Spleen (tissue), 13 donors: Measurements from ENCODE around the gene SEPTIN1. TPM values are rescaled to one million over a fixed set of nuclear protein-coding genes. Genes with fewer than 3 reads are reported as not detected.

Experiments used
- DNase-seq: peaks from one replicate; pipeline ENCODE4 v3.0.0-alpha.2; 2020
- H3K27ac ChIP-seq, 8 donors: fragments of 200-600 bp; sonication (generic) in 7 of 8; 1 replicate in 4 of 8; 2 replicates in 4 of 8; pipeline versions ENCODE4 v1.5.0 to v1.8.0; 2016 to 2021; ENCODE audit warnings: inconsistent platforms in 4 of 8, mild to moderate bottlenecking in 4 of 8, moderate library complexity in 1 of 8
- H3K27me3 ChIP-seq, 7 donors: fragments of 200-600 bp; sonication (generic) in 6 of 7; replicated peaks in 1 of 7; 1 replicate in 4 of 7; 2 replicates in 3 of 7; pipeline versions ENCODE4 v1.5.0 to v1.8.0; 2016 to 2021; ENCODE audit warnings: inconsistent platforms in 3 of 7, mild to moderate bottlenecking in 1 of 7
- H3K36me3 ChIP-seq, 6 donors: fragments of 200-600 bp; sonication (generic) in 5 of 6; 1 replicate in 4 of 6; 2 replicates in 2 of 6; pipeline versions ENCODE4 v1.5.0 to v1.8.0; 2016 to 2021; ENCODE audit warnings: inconsistent platforms in 2 of 6
- H3K4me1 ChIP-seq, 6 donors: fragments of 200-600 bp; sonication (generic) in 5 of 6; 1 replicate in 3 of 6; 2 replicates in 3 of 6; pipeline versions ENCODE4 v1.5.0 to v1.8.0; 2016 to 2021; ENCODE audit warnings: inconsistent platforms in 3 of 6
- H3K4me3 ChIP-seq, 8 donors: fragments of 200-600 bp; sonication (generic) in 7 of 8; 1 replicate in 4 of 8; 2 replicates in 4 of 8; pipeline versions ENCODE4 v1.5.0 to v1.8.0; 2016 to 2021; ENCODE audit warnings: inconsistent platforms in 4 of 8, mild to moderate bottlenecking in 4 of 8, moderate library complexity in 2 of 8
- H3K9me3 ChIP-seq, 8 donors: fragments of 200-600 bp; sonication (generic) in 7 of 8; 1 replicate in 4 of 8; 2 replicates in 4 of 8; pipeline versions ENCODE4 v1.5.0 to v1.8.0; 2016 to 2021; ENCODE audit warnings: inconsistent platforms in 4 of 8
- POLR2A ChIP-seq, 3 donors: fragments of 450-650 bp; IDR thresholded peaks; one replicate each; pipeline ENCODE4 v1.5.1; 2017; ENCODE audit warnings: antibody characterized with exemption in 3 of 3, mild to moderate bottlenecking in 1 of 3
- POLR2AphosphoS5 ChIP-seq, 3 donors: sonication (generic); formaldehyde crosslinking; IDR thresholded peaks; one replicate each; pipeline ENCODE4 v1.5.1; 2017; ENCODE audit warnings: antibody characterized with exemption in 3 of 3
- WGBS, 5 donors: extraction: QIAGEN DNeasy Blood & Tissue Kit in 3 of 5; methylation state at CpG; one replicate each; pipeline versions ENCODE4 v1.1.5 to v1.1.7; 2013 to 2018; 5-methylcytosine and 5-hydroxymethylcytosine counted together
- intact Hi-C: fragments of 100-400 bp; cut with DNase I; formaldehyde crosslinking; loops from one replicate; pipeline ENCODE4 v1.15.0; 2023; ENCODE audit warnings: low total_unique reads
- long read RNA-seq, 2 donors: transcript quantifications; one replicate each; lab custom pipeline, GENCODE V29; 2026
- polyA plus RNA-seq, 3 donors: library from polyadenylated mRNA; stranded (reverse); fragments of 200-250 nt; gene quantifications; one replicate each; pipeline ENCODE4 v1.2.1, GENCODE V29; 2013
- total RNA-seq, 7 donors: library from RNA; depleted of rRNA in 3 of 7; stranded (reverse); fragments of >200 nt in 3 of 7; fragmentation: NEBNext Ultra II Directional in 4 of 7; extraction: Animal tissue kit (Norgen Biotek cat#: 25700) in 4 of 7; gene quantifications; one replicate each; pipeline versions ENCODE4 v1.1.0 to v1.2.1, GENCODE V29; 2016 to 2021
- TF ChIP-seq, protein P1 (sequence below), 11 experiments: fragments of 200-600 bp in 7 of 11; fragments of 450-650 bp in 4 of 11; sonication (generic) in 4 of 11; IDR thresholded peaks in 8 of 11; conservative IDR thresholded peaks in 3 of 11; 1 replicate in 7 of 11; 2 replicates in 4 of 11; pipeline versions ENCODE4 v1.4.0 to v1.8.0; 2016 to 2021; ENCODE audit warnings: antibody characterized with exemption in 11 of 11, inconsistent platforms in 4 of 11, mild to moderate bottlenecking in 1 of 11
- donor health status: healthy with polysubstance abuse.
- donor health status: DM: no; HTN: no; CAD: no; lungs with moderate emphysema.
- donor health status: DM: no; HTN: no; CAD: no.
- donor health status: Bipolar disorder and iron deficiency.
- donor health status: healthy.
- donor health status: DM: no; HTN: no; CAD: no.
- donor health status: DM: yes; HTN: yes; CAD: no.

SEPTIN1 gene, protein sequence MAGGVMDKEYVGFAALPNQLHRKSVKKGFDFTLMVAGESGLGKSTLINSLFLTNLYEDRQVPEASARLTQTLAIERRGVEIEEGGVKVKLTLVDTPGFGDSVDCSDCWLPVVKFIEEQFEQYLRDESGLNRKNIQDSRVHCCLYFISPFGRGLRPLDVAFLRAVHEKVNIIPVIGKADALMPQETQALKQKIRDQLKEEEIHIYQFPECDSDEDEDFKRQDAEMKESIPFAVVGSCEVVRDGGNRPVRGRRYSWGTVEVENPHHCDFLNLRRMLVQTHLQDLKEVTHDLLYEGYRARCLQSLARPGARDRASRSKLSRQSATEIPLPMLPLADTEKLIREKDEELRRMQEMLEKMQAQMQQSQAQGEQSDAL
- total RNA-seq = 100 to 1,000 TPM in 1 of 7 donors, 10 to 100 TPM in 6; 38.5 to 105 (median 72.4) TPM
- polyA plus RNA-seq = 100 to 1,000 TPM; 154 to 199 (median 179) TPM
- long read RNA-seq, donor 1 = 0 reads
- long read RNA-seq, donor 2 = 0 reads

DNA sequence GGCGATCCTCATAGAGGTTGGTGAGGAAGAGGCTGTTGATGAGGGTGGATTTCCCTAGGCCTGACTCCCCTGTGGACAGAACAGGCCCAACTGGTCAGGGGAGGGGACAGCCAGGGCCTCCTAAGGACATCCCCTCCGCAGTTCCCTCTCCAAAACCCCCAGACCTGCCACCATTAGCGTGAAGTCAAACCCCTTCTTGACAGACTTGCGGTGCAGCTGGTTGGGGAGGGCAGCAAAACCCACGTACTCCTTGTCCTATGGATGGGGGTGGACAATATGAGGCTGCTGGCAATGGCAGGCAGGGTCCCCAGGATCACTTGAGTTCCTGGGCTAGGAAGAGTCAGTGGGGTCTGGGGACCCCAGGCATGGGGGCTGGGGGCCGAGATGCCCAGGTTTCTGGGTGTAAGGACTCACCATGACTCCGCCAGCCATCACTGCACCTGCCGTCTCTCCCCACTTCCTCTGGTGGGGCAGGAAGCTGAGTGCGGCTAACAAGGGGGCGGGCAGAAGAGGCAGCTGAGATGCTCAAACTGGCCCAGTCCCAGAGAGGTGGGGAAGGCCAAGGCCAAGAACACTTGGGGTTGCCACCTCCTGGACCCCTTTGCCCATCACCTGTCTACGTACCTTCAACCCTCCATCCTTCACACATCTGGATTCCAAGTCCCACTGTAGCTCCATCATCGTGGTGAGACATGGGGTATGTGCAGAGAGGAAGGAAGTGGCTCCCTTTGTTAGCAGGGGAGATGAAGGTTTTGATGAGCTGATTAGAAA lies at the start of gene SEPTIN1:
TSS of gene SEPTIN1 (minus strand) at position 451 of the 771 bp plus-strand sequence. CDS start at position 432, 19 bp downstream.
- H3K4me1 ChIP-seq = peaks cover 17 to 69% (median 44%) of the 10 kb centered on the region in 6 donors
- H3K9me3 ChIP-seq = no peaks in the 10 kb centered on the region
- 21 to 31% (median 24%) methylated on average over 9 to 12 of the region's 12 CpGs for WGBS, 5 donors
- peak within 1 kb of the TSS; percentile 24 to 75 (median 45) for H3K4me3 ChIP-seq
- peak; percentile 79 to 84 (median 84) for TF ChIP-seq POLR2AphosphoS5 (IDR thresholded peaks at IDR 0.05)
- TF ChIP-seq, protein P1, sequence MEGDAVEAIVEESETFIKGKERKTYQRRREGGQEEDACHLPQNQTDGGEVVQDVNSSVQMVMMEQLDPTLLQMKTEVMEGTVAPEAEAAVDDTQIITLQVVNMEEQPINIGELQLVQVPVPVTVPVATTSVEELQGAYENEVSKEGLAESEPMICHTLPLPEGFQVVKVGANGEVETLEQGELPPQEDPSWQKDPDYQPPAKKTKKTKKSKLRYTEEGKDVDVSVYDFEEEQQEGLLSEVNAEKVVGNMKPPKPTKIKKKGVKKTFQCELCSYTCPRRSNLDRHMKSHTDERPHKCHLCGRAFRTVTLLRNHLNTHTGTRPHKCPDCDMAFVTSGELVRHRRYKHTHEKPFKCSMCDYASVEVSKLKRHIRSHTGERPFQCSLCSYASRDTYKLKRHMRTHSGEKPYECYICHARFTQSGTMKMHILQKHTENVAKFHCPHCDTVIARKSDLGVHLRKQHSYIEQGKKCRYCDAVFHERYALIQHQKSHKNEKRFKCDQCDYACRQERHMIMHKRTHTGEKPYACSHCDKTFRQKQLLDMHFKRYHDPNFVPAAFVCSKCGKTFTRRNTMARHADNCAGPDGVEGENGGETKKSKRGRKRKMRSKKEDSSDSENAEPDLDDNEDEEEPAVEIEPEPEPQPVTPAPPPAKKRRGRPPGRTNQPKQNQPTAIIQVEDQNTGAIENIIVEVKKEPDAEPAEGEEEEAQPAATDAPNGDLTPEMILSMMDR (IDR thresholded peaks at IDR 0.05 in 8 of 11, conservative IDR thresholded peaks at IDR 0.05 in 3 of 11) = no peak
- H3K36me3 ChIP-seq = peaks cover 0 to 11% (median 0%) of the 10 kb centered on the region in 6 donors
- peak; percentile 94 for DNase-seq
- H3K27me3 ChIP-seq = no peaks in the 10 kb centered on the region
- intact Hi-C loops = no loop called here
- H3K27ac ChIP-seq = peak within 1 kb of the TSS; percentile 55 to 100 (median 78)

DNA sequence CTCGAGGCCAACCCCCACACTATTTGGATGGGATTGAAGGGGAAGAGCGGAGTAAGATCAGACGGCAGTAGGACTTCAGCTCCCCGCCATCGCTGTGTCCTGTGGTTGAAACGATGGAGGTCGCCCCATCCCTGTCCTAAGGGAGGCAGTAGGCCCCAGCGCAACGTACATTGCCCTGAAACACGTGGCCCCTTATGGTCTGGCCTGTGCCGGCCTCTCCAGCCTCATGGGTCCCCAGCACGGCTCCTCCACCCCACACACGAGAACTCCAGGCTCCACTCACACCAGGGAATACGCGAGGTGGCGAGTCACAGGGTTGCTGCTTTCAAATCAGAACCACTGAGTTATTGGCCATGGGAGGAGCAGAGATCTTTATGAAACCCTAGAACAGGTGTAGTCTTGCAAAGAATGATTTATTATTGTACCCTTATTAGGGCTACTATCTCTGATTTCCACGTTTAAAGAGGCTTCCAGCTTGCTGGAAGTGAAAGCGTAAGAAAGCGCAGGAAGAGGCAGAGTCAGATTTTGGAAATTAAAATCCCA lies 48.1 kb upstream of the SEPTIN1 start:
- peak overlapping the region in 6 of 8 donors; percentile 68 to 98 (median 84) for H3K4me3 ChIP-seq
- no peaks in the 10 kb centered on the region for H3K27me3 ChIP-seq
- no peak for DNase-seq
- WGBS, 5 donors = 53 to 65% (median 57%) methylated on average over 12 to 19 of the region's 19 CpGs
- intact Hi-C loops = no loop called here
- H3K4me1 ChIP-seq = peaks cover 5 to 32% (median 24%) of the 10 kb centered on the region in 6 donors
- H3K36me3 ChIP-seq = peaks cover 0 to 29% (median 7%) of the 10 kb centered on the region in 6 donors
- TF ChIP-seq, protein P1 (IDR thresholded peaks at IDR 0.05 in 8 of 11, conservative IDR thresholded peaks at IDR 0.05 in 3 of 11) = peak in 5 of 11 experiments; percentile 10 to 52 (median 46)
- no peak for TF ChIP-seq POLR2AphosphoS5 (IDR thresholded peaks at IDR 0.05)
- TF ChIP-seq POLR2A (IDR thresholded peaks at IDR 0.05) = no peak
- no peaks in the 10 kb centered on the region for H3K9me3 ChIP-seq
- H3K27ac ChIP-seq = peak overlapping the region; percentile 59 to 90 (median 83)

DNA sequence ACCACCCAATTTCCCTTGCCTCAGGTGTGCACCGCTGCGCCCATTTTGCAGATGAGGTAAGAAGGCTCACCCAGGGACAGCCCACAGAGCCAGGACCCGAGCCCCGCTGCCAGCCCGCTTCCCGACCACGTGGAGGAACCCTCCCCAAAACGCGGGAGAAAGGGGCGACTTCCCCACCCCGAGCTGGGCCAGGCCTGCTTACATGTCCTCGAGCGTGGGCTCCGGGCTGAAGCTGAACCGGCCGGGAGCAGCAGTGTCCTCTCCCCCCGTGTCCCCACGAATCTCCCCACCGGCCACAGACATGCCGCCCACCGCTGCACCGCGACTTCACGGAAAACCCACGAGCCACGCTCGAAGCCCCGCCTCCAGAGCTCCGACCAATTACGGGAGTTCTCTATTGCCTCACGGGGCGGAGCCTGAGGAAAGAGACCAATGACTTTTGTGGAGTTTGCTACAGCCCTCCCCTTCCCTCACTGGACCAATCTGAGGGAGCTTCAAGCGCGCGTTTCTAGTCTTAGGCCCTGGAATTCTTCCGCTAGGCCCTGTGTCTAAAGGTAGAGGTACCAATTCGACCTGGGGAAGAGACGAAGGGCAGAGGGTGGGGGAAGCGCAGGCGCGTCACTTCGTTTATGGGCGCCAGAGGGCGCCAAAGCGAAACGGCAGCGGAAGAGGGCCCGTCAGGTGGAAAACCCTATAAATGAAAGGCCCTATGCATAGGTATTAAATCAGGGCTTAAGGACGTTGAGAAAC lies 47.5 kb upstream of the SEPTIN1 start, which contains the start of gene DCTPP1:
TSS of gene DCTPP1 (minus strand) at position 353 of the 750 bp plus-strand sequence. CDS start at position 303, 50 bp downstream.
- Histone ChIP-seq H3K27me3 (no peaks in the 10 kb centered on the region), H3K27ac (peak within 1 kb of the TSS; percentile 59 to 90 (median 83)), H3K9me3 (no peaks in the 10 kb centered on the region), H3K36me3 (peaks cover 0 to 35% (median 11%) of the 10 kb centered on the region in 6 donors), H3K4me1 (peaks cover 5 to 32% (median 24%) of the 10 kb centered on the region in 6 donors), H3K4me3 (peak within 1 kb of the TSS; percentile 54 to 98 (median 82))
- intact Hi-C loops = no loop called here
- TF ChIP-seq, protein P1 (IDR thresholded peaks at IDR 0.05 in 8 of 11, conservative IDR thresholded peaks at IDR 0.05 in 3 of 11) = peak; percentile 80 to 98 (median 93)
- TF ChIP-seq POLR2A (IDR thresholded peaks at IDR 0.05) (peak in 1 of 3 donors; percentile 11), POLR2AphosphoS5 (IDR thresholded peaks at IDR 0.05) (peak; percentile 84 to 89 (median 85))
- WGBS, 5 donors = 0 to 1% (median 1%) methylated on average over 29 to 49 of the region's 49 CpGs
- DNase-seq = peak; percentile 96
